ENCODE measurements around the gene FADS1. TPM values are rescaled to one million over a fixed set of nuclear protein-coding genes. Genes with fewer than 3 reads are reported as not detected.

Gene FADS1
- total RNA-seq, 1 experiment from 2014 or later: 105 TPM

DNA sequence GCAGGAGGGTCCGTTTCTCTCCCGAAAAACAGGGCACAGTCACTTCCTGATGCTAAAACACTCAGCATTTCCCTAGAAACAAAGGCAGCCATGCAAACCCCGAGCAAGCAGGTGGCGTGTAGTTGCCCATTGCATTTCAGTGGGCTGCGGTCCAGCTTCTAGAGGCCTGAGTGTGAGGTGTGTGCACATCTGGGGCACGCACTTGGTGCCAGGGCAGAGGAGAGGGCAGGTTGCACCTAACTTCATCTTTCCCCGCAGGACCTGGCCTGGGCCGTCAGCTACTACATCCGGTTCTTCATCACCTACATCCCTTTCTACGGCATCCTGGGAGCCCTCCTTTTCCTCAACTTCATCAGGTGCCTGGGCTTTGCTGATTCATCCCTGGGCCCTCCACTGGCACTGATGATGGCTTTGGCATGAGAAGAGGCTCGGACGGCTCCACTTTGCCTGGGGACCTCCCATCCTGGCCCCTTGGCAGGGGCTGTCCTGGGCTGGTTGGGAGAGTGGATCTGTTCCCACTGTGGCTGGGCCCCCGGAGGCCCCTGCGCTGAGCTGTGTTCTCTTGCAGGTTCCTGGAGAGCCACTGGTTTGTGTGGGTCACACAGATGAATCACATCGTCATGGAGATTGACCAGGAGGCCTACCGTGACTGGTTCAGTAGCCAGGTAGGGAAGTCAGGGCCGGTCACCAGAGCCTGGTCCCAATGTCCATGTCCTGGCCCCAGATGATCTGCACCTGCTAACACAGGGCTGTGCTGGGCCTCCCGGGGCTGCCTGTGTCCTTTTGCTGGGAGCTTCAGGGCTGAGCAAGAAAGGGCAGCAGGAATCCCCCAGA is 46.1 kb upstream of the FADS1 start (continued):
- TF ChIP-seq, protein P1, sequence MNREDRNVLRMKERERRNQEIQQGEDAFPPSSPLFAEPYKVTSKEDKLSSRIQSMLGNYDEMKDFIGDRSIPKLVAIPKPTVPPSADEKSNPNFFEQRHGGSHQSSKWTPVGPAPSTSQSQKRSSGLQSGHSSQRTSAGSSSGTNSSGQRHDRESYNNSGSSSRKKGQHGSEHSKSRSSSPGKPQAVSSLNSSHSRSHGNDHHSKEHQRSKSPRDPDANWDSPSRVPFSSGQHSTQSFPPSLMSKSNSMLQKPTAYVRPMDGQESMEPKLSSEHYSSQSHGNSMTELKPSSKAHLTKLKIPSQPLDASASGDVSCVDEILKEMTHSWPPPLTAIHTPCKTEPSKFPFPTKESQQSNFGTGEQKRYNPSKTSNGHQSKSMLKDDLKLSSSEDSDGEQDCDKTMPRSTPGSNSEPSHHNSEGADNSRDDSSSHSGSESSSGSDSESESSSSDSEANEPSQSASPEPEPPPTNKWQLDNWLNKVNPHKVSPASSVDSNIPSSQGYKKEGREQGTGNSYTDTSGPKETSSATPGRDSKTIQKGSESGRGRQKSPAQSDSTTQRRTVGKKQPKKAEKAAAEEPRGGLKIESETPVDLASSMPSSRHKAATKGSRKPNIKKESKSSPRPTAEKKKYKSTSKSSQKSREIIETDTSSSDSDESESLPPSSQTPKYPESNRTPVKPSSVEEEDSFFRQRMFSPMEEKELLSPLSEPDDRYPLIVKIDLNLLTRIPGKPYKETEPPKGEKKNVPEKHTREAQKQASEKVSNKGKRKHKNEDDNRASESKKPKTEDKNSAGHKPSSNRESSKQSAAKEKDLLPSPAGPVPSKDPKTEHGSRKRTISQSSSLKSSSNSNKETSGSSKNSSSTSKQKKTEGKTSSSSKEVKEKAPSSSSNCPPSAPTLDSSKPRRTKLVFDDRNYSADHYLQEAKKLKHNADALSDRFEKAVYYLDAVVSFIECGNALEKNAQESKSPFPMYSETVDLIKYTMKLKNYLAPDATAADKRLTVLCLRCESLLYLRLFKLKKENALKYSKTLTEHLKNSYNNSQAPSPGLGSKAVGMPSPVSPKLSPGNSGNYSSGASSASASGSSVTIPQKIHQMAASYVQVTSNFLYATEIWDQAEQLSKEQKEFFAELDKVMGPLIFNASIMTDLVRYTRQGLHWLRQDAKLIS (CRISPR knock-in tag; IDR thresholded peaks at IDR 0.05; ENCODE audit: borderline replicate concordance): no peak
- TF ChIP-seq TCF7 (CRISPR knock-in tag; IDR thresholded peaks at IDR 0.05; ENCODE audit: low read depth): no peak
- TF ChIP-seq, protein P2, sequence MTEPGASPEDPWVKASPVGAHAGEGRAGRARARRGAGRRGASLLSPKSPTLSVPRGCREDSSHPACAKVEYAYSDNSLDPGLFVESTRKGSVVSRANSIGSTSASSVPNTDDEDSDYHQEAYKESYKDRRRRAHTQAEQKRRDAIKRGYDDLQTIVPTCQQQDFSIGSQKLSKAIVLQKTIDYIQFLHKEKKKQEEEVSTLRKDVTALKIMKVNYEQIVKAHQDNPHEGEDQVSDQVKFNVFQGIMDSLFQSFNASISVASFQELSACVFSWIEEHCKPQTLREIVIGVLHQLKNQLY (CRISPR knock-in tag; IDR thresholded peaks at IDR 0.05): no peak
- TF ChIP-seq, protein P3, sequence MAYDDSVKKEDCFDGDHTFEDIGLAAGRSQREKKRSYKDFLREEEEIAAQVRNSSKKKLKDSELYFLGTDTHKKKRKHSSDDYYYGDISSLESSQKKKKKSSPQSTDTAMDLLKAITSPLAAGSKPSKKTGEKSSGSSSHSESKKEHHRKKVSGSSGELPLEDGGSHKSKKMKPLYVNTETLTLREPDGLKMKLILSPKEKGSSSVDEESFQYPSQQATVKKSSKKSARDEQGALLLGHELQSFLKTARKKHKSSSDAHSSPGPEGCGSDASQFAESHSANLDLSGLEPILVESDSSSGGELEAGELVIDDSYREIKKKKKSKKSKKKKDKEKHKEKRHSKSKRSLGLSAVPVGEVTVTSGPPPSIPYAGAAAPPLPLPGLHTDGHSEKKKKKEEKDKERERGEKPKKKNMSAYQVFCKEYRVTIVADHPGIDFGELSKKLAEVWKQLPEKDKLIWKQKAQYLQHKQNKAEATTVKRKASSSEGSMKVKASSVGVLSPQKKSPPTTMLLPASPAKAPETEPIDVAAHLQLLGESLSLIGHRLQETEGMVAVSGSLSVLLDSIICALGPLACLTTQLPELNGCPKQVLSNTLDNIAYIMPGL (CRISPR knock-in tag; IDR thresholded peaks at IDR 0.05): no peak

DNA sequence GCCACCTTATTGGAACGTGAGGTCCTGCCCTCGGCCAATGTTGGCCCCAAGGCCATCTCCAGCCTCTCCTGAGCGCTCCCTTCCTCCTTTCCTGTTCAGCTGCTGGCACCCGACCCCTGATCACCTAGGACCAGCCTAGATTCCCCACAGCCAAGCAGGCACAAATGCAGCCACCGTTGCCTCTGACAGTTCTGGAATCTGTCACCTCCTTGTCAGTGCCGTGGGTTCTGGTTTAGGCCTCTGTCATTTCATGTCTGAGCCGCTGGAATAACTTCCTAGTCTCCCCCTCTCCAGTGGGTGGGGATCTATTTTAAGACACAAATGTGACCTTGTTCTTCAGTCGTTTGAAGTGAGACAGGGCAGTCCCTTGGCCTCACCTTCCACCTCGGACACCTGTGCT is 44.8 kb upstream of the FADS1 start:
- H3K27me3 Mint-ChIP-seq (ENCODE audit: low read depth): no peaks in the 10 kb centered on the region
- H3K4me3 Mint-ChIP-seq: no peak overlapping the region
- ChIA-PET CTCF (no interaction called here), POLR2A (no interaction called here)
- peaks cover 4% of the 10 kb centered on the region; the same call in 1 of the 2 replicates for H3K4me1 Mint-ChIP-seq
- peaks cover 64% of the 10 kb centered on the region for H3K36me3 Mint-ChIP-seq
- no peak for DNase-seq (ENCODE audit: low spot score)
- no peaks in the 10 kb centered on the region for H3K9me3 Mint-ChIP-seq
- H3K27ac Mint-ChIP-seq: no peak overlapping the region
- TF ChIP-seq, protein P4, sequence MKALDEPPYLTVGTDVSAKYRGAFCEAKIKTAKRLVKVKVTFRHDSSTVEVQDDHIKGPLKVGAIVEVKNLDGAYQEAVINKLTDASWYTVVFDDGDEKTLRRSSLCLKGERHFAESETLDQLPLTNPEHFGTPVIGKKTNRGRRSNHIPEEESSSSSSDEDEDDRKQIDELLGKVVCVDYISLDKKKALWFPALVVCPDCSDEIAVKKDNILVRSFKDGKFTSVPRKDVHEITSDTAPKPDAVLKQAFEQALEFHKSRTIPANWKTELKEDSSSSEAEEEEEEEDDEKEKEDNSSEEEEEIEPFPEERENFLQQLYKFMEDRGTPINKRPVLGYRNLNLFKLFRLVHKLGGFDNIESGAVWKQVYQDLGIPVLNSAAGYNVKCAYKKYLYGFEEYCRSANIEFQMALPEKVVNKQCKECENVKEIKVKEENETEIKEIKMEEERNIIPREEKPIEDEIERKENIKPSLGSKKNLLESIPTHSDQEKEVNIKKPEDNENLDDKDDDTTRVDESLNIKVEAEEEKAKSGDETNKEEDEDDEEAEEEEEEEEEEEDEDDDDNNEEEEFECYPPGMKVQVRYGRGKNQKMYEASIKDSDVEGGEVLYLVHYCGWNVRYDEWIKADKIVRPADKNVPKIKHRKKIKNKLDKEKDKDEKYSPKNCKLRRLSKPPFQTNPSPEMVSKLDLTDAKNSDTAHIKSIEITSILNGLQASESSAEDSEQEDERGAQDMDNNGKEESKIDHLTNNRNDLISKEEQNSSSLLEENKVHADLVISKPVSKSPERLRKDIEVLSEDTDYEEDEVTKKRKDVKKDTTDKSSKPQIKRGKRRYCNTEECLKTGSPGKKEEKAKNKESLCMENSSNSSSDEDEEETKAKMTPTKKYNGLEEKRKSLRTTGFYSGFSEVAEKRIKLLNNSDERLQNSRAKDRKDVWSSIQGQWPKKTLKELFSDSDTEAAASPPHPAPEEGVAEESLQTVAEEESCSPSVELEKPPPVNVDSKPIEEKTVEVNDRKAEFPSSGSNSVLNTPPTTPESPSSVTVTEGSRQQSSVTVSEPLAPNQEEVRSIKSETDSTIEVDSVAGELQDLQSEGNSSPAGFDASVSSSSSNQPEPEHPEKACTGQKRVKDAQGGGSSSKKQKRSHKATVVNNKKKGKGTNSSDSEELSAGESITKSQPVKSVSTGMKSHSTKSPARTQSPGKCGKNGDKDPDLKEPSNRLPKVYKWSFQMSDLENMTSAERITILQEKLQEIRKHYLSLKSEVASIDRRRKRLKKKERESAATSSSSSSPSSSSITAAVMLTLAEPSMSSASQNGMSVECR (CRISPR knock-in tag; IDR thresholded peaks at IDR 0.05; ENCODE audit: borderline replicate concordance): no peak
- ATAC-seq: no peak

DNA sequence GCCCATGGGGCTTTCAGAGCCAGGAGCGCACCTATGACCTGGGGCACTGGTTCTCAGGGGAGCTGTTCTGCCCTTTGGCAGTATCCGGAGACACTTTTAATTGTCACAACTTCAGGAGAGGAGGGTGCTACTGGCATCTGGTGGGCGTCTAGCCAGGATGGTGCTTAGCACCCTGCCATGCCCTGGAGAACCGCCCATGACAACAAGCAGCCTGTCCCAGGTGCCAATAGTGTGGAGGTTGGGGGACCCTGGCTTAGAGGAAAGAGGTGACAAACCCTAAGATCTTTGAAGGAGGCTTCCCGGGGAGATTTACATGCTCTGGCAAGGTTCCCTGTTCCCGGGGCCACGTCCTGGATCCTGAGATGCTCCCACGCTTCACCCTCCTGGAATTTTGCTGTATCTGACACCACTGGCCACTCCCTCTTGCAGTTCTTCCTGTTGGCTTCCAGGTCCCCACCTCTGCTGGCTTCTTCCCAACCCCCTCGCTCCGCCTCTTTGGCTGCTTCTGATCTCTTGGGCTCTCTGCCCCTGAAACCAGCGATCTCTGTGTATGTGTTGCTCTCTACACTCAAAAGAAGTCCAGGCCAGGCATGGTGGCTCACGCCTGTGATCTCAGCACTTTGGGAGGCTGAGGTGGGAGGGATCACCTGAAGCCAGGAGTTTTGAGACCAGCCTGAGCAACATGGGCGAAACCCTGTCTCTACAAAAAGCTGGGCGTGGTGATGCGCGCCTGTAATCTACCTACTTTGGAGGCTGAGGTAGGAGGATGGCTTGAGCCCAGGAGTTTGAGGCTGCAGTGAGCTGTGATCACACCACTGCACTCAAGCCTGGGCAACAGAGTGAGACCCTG is 43.5 kb upstream of the FADS1 start:
- Mint-ChIP-seq H3K36me3 (peaks cover 62% of the 10 kb centered on the region), H3K4me3 (no peak overlapping the region), H3K9me3 (no peaks in the 10 kb centered on the region), H3K27me3 (ENCODE audit: low read depth) (no peaks in the 10 kb centered on the region), H3K4me1 (no peaks in the 10 kb centered on the region), H3K27ac (no peak overlapping the region)
- DNase-seq (ENCODE audit: low spot score) (no peak), ATAC-seq (no peak)
- ChIA-PET POLR2A (no interaction called here), CTCF (no interaction called here)
- TF ChIP-seq, protein P5, sequence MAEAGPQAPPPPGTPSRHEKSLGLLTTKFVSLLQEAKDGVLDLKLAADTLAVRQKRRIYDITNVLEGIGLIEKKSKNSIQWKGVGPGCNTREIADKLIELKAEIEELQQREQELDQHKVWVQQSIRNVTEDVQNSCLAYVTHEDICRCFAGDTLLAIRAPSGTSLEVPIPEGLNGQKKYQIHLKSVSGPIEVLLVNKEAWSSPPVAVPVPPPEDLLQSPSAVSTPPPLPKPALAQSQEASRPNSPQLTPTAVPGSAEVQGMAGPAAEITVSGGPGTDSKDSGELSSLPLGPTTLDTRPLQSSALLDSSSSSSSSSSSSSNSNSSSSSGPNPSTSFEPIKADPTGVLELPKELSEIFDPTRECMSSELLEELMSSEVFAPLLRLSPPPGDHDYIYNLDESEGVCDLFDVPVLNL (CRISPR knock-in tag; IDR thresholded peaks at IDR 0.05; ENCODE audit: borderline replicate concordance, low read depth): no peak
- TF ChIP-seq ESRRA (CRISPR knock-in tag; IDR thresholded peaks at IDR 0.05; ENCODE audit: borderline replicate concordance) (no peak), RORB (CRISPR knock-in tag; IDR thresholded peaks at IDR 0.05) (no peak), CREB1 (CRISPR knock-in tag; IDR thresholded peaks at IDR 0.05) (no peak), GTF2I (CRISPR knock-in tag; conservative IDR thresholded peaks at IDR 0.05) (no peak), KAT7 (CRISPR knock-in tag; IDR thresholded peaks at IDR 0.05; ENCODE audit: borderline replicate concordance) (no peak), RELA (CRISPR knock-in tag; IDR thresholded peaks at IDR 0.05; ENCODE audit: borderline replicate concordance) (no peak), ZNF396 (CRISPR knock-in tag; IDR thresholded peaks at IDR 0.05; ENCODE audit: borderline replicate concordance) (no peak), ZNF671 (CRISPR knock-in tag; IDR thresholded peaks at IDR 0.05) (no peak)
- TF ChIP-seq, protein P6, sequence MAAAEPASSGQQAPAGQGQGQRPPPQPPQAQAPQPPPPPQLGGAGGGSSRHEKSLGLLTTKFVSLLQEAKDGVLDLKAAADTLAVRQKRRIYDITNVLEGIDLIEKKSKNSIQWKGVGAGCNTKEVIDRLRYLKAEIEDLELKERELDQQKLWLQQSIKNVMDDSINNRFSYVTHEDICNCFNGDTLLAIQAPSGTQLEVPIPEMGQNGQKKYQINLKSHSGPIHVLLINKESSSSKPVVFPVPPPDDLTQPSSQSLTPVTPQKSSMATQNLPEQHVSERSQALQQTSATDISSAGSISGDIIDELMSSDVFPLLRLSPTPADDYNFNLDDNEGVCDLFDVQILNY (CRISPR knock-in tag; IDR thresholded peaks at IDR 0.05): no peak
- TF ChIP-seq, protein P7, sequence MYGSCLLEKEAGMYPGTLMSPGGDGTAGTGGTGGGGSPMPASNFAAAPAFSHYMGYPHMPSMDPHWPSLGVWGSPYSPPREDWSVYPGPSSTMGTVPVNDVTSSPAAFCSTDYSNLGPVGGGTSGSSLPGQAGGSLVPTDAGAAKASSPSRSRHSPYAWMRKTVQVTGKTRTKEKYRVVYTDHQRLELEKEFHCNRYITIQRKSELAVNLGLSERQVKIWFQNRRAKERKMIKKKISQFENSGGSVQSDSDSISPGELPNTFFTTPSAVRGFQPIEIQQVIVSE (CRISPR knock-in tag; IDR thresholded peaks at IDR 0.05; ENCODE audit: borderline replicate concordance): no peak
